Upper lobe of left lung (tissue), 6 donors: ENCODE measurements around the gene GNG8. TPM values are rescaled to one million over a fixed set of nuclear protein-coding genes. Genes with fewer than 3 reads are reported as not detected.

Experiments
- ATAC-seq, 2 donors: fragments of 200-7000 bp; cut with Tn5 transposase; one replicate each; pipeline ENCODE4 v1.9.1; 2022; ENCODE audit warnings: mild to moderate bottlenecking in 2 of 2, moderate library complexity in 2 of 2; ENCODE audit not compliant: low FRiP score in 2 of 2
- DNase-seq, 2 donors: peaks; one replicate each; pipeline ENCODE4 v3.0.0-alpha.2; 2019 to 2020
- H3K27ac ChIP-seq, 4 donors: fragments of 200-600 bp; sonication (generic); one replicate each; pipeline ENCODE4 v1.5.1; 2016 to 2019
- H3K27me3 ChIP-seq, 4 donors: fragments of 200-600 bp; sonication (generic); one replicate each; pipeline ENCODE4 v1.5.1; 2017 to 2019
- H3K36me3 ChIP-seq, 4 donors: fragments of 200-600 bp; sonication (generic); one replicate each; pipeline ENCODE4 v1.5.1; 2016 to 2019
- H3K4me1 ChIP-seq, 4 donors: fragments of 200-600 bp; sonication (generic); one replicate each; pipeline ENCODE4 v1.5.1; 2018 to 2019
- H3K4me3 ChIP-seq, 4 donors: fragments of 200-600 bp; sonication (generic); one replicate each; pipeline ENCODE4 v1.5.1; 2017 to 2019; ENCODE audit warnings: mild to moderate bottlenecking in 2 of 4, moderate library complexity in 1 of 4
- H3K9me3 ChIP-seq, 4 donors: fragments of 200-600 bp; sonication (generic); one replicate each; pipeline ENCODE4 v1.5.1; 2018 to 2019
- EP300 ChIP-seq, 4 donors: sonication (generic); formaldehyde crosslinking; IDR thresholded peaks; one replicate each; pipeline ENCODE4 v1.5.1; 2017; ENCODE audit warnings: antibody characterized with exemption in 4 of 4, control low read depth in 2 of 4
- POLR2A ChIP-seq, 4 donors: fragments of 450-650 bp; IDR thresholded peaks; one replicate each; pipeline ENCODE4 v1.5.1; 2016 to 2017; ENCODE audit warnings: antibody characterized with exemption in 4 of 4, mild to moderate bottlenecking in 2 of 4
- POLR2AphosphoS5 ChIP-seq, 2 donors: sonication (generic); formaldehyde crosslinking; IDR thresholded peaks; one replicate each; pipeline ENCODE4 v1.5.1; 2017; ENCODE audit warnings: antibody characterized with exemption in 2 of 2
- WGBS, 2 donors: methylation state at CpG; one replicate each; pipeline ENCODE4 v1.1.5; 2017 to 2018; 5-methylcytosine and 5-hydroxymethylcytosine counted together
- total RNA-seq, 6 donors: library from RNA; depleted of rRNA in 4 of 6; stranded (reverse); fragments of >200 nt in 4 of 6; gene quantifications; one replicate each; pipeline versions ENCODE4 v1.1.0 to v1.2.1, GENCODE V29; 2016 to 2021
- TF ChIP-seq, protein P1 (sequence below), 6 experiments: fragments of 450-650 bp in 4 of 6; fragments of 200-600 bp in 2 of 6; sonication (generic) in 2 of 6; IDR thresholded peaks; one replicate each; pipeline ENCODE4 v1.5.1; 2016 to 2019; ENCODE audit warnings: antibody characterized with exemption in 6 of 6
- donor health status: DM: no; HTN: no; CAD: no; lungs with moderate emphysema.
- donor health status: DM: no; HTN: yes; CAD: no; lungs with severe emphysema.

GNG8 gene
- total RNA-seq, 6 donors from 2014 or later = not detected

DNA sequence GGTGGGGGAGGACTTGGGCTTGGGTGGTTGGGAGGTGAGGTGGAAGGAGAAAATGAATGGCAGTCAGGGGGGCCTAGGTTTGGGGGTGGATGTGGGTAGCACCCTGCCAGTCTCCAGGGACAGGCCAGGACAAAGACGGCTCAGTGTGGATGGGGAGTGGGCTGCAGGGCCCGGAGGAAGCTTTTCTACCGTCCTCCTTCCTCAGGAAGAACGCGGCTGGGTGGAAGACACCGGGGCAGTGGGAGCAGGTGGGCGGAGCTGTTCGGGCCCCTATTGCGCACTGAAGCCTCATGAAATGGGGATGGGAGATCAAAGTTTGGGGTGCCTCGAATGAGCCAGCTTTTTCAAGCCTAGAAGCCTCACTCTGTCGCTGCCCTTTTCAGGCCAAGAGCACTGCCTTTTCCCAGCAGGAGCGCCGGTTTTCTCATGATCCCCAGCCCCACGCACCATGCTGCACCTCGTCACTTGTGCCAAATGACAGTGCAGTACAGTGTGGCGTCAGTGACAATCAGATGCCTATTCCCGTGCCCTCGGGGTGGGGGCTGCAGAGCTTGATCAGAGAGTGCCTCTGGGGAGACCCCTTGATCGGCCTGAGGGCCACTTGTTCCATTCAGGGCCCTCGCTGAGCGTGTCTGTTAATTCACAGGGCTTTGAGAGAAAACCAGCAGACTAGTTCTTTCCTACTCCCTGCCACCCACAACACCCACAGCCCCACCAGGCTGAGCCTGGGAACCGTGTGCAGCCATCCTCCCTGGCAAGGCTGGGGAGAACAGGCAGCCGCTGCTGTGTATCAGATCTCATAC lies 33.4 kb downstream of the GNG8 start:
- ATAC-seq (no peak), DNase-seq (no peak)
- TF ChIP-seq EP300 (IDR thresholded peaks at IDR 0.05) (no peak), POLR2A (IDR thresholded peaks at IDR 0.05) (no peak), POLR2AphosphoS5 (IDR thresholded peaks at IDR 0.05) (no peak)
- TF ChIP-seq, protein P1, sequence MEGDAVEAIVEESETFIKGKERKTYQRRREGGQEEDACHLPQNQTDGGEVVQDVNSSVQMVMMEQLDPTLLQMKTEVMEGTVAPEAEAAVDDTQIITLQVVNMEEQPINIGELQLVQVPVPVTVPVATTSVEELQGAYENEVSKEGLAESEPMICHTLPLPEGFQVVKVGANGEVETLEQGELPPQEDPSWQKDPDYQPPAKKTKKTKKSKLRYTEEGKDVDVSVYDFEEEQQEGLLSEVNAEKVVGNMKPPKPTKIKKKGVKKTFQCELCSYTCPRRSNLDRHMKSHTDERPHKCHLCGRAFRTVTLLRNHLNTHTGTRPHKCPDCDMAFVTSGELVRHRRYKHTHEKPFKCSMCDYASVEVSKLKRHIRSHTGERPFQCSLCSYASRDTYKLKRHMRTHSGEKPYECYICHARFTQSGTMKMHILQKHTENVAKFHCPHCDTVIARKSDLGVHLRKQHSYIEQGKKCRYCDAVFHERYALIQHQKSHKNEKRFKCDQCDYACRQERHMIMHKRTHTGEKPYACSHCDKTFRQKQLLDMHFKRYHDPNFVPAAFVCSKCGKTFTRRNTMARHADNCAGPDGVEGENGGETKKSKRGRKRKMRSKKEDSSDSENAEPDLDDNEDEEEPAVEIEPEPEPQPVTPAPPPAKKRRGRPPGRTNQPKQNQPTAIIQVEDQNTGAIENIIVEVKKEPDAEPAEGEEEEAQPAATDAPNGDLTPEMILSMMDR (IDR thresholded peaks at IDR 0.05) = no peak
- no peaks in the 10 kb centered on the region for H3K9me3 ChIP-seq
- peaks cover 6 to 27% (median 24%) of the 10 kb centered on the region in 4 donors for H3K36me3 ChIP-seq
- WGBS, 2 donors = 24 to 30% methylated on average over 4 to 23 of the region's 23 CpGs
- H3K27ac ChIP-seq = peak overlapping the region; percentile 9 to 99 (median 98)
- H3K27me3 ChIP-seq = no peaks in the 10 kb centered on the region
- H3K4me3 ChIP-seq = peak overlapping the region; percentile 76 to 100 (median 98)
- H3K4me1 ChIP-seq = peaks cover 23 to 32% (median 28%) of the 10 kb centered on the region in 4 donors

DNA sequence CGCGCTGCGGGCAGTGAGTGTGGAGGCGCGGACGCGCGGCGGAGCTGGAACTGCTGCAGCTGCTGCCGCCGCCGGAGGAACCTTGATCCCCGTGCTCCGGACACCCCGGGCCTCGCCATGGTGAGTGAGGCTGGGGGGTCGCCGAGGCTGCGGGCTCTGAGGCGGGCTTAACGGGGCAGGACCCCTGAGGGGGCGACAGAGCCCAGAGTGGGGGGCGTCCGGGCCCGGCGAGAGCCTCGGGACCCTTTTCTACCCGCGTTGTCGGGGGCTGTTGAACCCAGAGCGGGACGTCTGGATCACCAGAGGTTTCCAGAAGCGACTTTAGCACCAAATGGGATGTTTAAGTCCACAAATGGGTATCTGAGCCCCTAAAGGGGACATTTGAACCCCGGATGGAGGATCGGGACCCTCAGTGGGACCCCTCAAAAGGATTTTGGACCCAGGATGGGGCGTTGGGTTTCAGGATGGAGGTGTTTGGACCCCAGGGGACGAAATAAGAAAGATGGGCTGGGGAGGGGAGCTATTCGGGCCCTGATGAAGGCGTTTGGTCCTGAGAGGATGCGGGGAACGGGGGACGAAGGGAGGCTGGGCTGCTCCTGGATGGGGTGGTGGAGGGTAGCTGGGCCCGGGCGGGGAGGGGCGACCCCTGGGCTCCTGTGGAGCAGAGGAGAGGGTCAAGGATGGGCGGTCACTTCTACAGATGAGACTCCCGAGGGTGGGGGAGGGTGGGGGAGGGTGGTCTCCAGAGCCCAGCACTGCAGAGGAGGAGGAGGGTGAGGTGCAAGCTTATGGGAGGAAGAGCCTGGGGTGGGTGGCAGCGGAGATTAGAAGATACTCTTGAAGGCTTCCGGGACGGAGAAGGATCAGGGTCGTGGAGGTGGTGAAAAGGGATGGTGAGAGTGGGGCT lies 34.4 kb downstream of the GNG8 start, which contains the start of gene CALM3:
CALM3 (plus strand) TSS at position 13 of the 907 bp plus-strand sequence; CDS start at position 118, 105 bp downstream.
- TF ChIP-seq, protein P1 (IDR thresholded peaks at IDR 0.05) = no peak
- peak; percentile 40 to 88 (median 76) for TF ChIP-seq POLR2A (IDR thresholded peaks at IDR 0.05)
- peak in 1 of 2 donors; percentile 81 for DNase-seq
- Histone ChIP-seq H3K27me3 (no peaks in the 10 kb centered on the region), H3K4me3 (peak within 1 kb of the TSS; percentile 76 to 100 (median 98)), H3K9me3 (no peaks in the 10 kb centered on the region), H3K27ac (peak within 1 kb of the TSS; percentile 97 to 99 (median 98)), H3K4me1 (peaks cover 23 to 32% (median 28%) of the 10 kb centered on the region in 4 donors), H3K36me3 (peaks cover 0 to 16% (median 14%) of the 10 kb centered on the region in 4 donors)
- 1 to 2% methylated on average over 17 to 31 of the region's 51 CpGs for WGBS, 2 donors
- ATAC-seq = no peak

DNA sequence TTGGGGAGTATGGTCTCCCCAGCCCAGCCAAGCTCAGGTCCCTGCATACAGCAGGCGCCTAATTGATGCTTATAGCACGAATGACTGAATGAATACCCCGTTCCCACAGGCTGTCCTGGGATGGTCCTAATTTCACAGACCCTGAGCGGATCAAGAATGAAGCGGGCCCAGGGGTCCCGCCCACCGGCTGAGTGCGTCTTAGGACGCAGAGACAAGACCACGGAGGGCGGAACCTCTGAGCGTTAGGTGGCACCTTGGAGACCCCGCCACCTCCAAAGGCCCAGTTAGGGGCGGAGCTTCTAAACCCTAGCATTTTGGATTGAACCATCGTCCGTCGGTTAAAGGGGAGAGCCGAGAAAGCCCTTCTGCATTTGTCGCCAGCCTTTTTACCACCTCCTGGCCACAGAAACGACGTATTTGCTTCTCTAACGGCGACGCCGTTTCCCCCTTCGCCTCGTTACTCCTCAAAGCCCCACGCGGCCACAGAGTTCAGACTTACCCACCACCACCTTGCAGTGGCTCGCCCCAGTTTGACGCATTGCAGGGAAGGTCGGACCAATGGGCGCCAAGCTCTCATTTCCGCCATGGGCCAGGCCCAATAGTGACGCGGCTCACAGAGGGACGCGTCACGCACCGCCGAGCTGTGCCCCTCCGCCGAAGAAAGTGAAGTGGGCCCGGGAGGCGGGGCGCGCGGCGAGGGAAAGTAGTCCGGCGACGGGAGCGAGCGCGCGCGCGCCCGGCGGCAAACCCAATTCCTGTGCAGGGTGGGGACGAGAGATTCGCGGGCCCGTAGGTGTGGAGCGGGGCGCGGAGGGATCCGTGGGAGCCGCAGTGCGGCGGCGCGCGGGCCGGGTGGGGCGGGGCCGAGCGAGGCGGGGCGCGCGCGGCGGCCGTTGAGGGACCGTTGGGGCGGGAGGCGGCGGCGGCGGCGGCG lies 35.4 kb downstream of the GNG8 start:
- peaks cover 0 to 7% (median 4%) of the 10 kb centered on the region in 4 donors for H3K36me3 ChIP-seq
- H3K27ac ChIP-seq = peak overlapping the region; percentile 97 to 99 (median 98)
- H3K4me3 ChIP-seq = peak overlapping the region; percentile 21 to 100 (median 88)
- H3K27me3 ChIP-seq = no peaks in the 10 kb centered on the region
- H3K9me3 ChIP-seq = no peaks in the 10 kb centered on the region
- 1 to 5% methylated on average over 24 to 28 of the region's 93 CpGs for WGBS, 2 donors
- peak; percentile 93 to 99 for DNase-seq
- ATAC-seq = peak; percentile 96
- peaks cover 23 to 32% (median 28%) of the 10 kb centered on the region in 4 donors for H3K4me1 ChIP-seq
- TF ChIP-seq, protein P1 (IDR thresholded peaks at IDR 0.05) = peak in 2 of 6 experiments; percentile 3 to 21
- TF ChIP-seq POLR2AphosphoS5 (IDR thresholded peaks at IDR 0.05) = peak; percentile 70 to 78
- peak in 1 of 4 donors; percentile 19 for TF ChIP-seq EP300 (IDR thresholded peaks at IDR 0.05)
- peak in 3 of 4 donors; percentile 58 to 70 (median 64) for TF ChIP-seq POLR2A (IDR thresholded peaks at IDR 0.05)

DNA sequence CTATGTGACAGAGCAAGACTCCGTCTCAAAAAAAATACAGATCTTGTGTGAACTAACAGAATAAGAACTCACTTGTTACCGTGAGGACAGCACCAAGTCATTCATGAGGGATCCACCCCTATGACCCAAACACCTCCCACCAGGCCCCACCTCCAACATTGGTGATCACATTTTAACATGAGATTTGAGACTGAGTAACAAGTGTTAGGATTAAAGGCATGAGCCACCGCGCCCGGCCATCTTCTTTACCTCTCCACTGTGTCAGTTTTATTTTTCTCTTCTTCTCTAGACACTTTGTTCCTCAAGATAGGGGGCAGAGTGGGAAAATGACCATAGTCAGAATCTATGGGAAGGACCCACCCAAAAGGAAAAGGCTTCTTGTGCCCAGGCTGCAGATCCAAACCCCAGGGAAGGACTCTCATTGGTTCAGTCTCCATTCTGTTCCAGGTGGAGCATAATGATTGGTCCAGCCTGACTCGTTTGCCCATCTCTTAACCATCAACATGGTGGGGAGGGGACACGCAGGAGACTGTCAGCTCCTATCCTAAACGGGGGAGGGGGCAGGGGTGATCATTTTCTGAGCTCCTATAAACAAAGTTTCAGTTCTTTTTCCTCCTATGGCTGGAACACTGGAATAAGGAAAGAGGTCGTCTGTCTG lies 36.2 kb downstream of the GNG8 start:
- Histone ChIP-seq H3K9me3 (no peaks in the 10 kb centered on the region), H3K27me3 (no peaks in the 10 kb centered on the region), H3K27ac (peak overlapping the region; percentile 97 to 99 (median 98)), H3K4me1 (peaks cover 23 to 32% (median 25%) of the 10 kb centered on the region in 4 donors), H3K36me3 (no peaks in the 10 kb centered on the region), H3K4me3 (peak overlapping the region; percentile 21 to 100 (median 88))
- no peak for TF ChIP-seq POLR2AphosphoS5 (IDR thresholded peaks at IDR 0.05)
- TF ChIP-seq EP300 (IDR thresholded peaks at IDR 0.05) = no peak
- TF ChIP-seq, protein P1 (IDR thresholded peaks at IDR 0.05) = no peak
- TF ChIP-seq POLR2A (IDR thresholded peaks at IDR 0.05) = no peak
- 65 to 77% methylated on average over 8 to 9 of the region's 9 CpGs for WGBS, 2 donors
- ATAC-seq = no peak
- no peak for DNase-seq
